ENCODE results near the gene TTC4.

TTC4 gene

GRCh38 chr1:54680387-54680786 lies 35.3 kb upstream of the TTC4 start:
- TF ChIP-seq CSRNP3 (CRISPR knock-in tag; IDR thresholded peaks at IDR 0.05): no peak
- no peak for ATAC-seq

- no peak for TF ChIP-seq ZNF565 (CRISPR knock-in tag; conservative IDR thresholded peaks at IDR 0.05; ENCODE audit: low read depth)
- TF ChIP-seq ZNF8 (CRISPR knock-in tag; IDR thresholded peaks at IDR 0.05): no peak
- TF ChIP-seq GLIS3 (CRISPR knock-in tag; IDR thresholded peaks at IDR 0.05): no peak
- no peak for TF ChIP-seq ZFP3 (CRISPR knock-in tag; IDR thresholded peaks at IDR 0.05)
- TF ChIP-seq SNAI2 (CRISPR knock-in tag; IDR thresholded peaks at IDR 0.05): no peak
- TF ChIP-seq POU6F1 (CRISPR knock-in tag; IDR thresholded peaks at IDR 0.05; ENCODE audit: borderline replicate concordance, low read depth): no peak
- TF ChIP-seq ESRRG (CRISPR knock-in tag; IDR thresholded peaks at IDR 0.05): no peak
- no peak for TF ChIP-seq RARB (CRISPR knock-in tag; IDR thresholded peaks at IDR 0.05)
- TF ChIP-seq ZFP30 (CRISPR knock-in tag; IDR thresholded peaks at IDR 0.05): no peak
- TF ChIP-seq TSHZ2 (CRISPR knock-in tag; IDR thresholded peaks at IDR 0.05): no peak
- TF ChIP-seq PATZ1 (CRISPR knock-in tag; IDR thresholded peaks at IDR 0.05; ENCODE audit: borderline replicate concordance): no peak
- TF ChIP-seq TOX (CRISPR knock-in tag; IDR thresholded peaks at IDR 0.05; ENCODE audit: borderline replicate concordance): no peak
- no peak for TF ChIP-seq ARNTL (CRISPR knock-in tag; IDR thresholded peaks at IDR 0.05; ENCODE audit: borderline replicate concordance, low read depth)
- TF ChIP-seq ZNF70 (CRISPR knock-in tag; IDR thresholded peaks at IDR 0.05): no peak
- no peak for TF ChIP-seq PPARA (CRISPR knock-in tag; IDR thresholded peaks at IDR 0.05; ENCODE audit: borderline replicate concordance)
- TF ChIP-seq OSR1 (CRISPR knock-in tag; IDR thresholded peaks at IDR 0.05): no peak
- TF ChIP-seq CSRNP3 (CRISPR knock-in tag; IDR thresholded peaks at IDR 0.05): no peak
- no peak for TF ChIP-seq TCF4 (CRISPR knock-in tag; IDR thresholded peaks at IDR 0.05; ENCODE audit: borderline replicate concordance)
- no peak for TF ChIP-seq CSDC2 (CRISPR knock-in tag; IDR thresholded peaks at IDR 0.05)
- TF ChIP-seq BACH2 (CRISPR knock-in tag; IDR thresholded peaks at IDR 0.05; ENCODE audit: borderline replicate concordance): no peak
- peak; percentile 56; the same call in 2 of the 3 replicates for ATAC-seq
These were observed 34.3 kb upstream of the TTC4 start for GRCh38 chr1:54681358-54681757.

- TF ChIP-seq RARB (CRISPR knock-in tag; IDR thresholded peaks at IDR 0.05) (no peak), ZFP30 (CRISPR knock-in tag; IDR thresholded peaks at IDR 0.05) (no peak), ARNTL (CRISPR knock-in tag; IDR thresholded peaks at IDR 0.05; ENCODE audit: borderline replicate concordance, low read depth) (no peak), GLIS3 (CRISPR knock-in tag; IDR thresholded peaks at IDR 0.05) (no peak), POU6F1 (CRISPR knock-in tag; IDR thresholded peaks at IDR 0.05; ENCODE audit: borderline replicate concordance, low read depth) (no peak), PPARA (CRISPR knock-in tag; IDR thresholded peaks at IDR 0.05; ENCODE audit: borderline replicate concordance) (no peak), CREB5 (CRISPR knock-in tag; IDR thresholded peaks at IDR 0.05; ENCODE audit: low read depth) (no peak), ESRRG (CRISPR knock-in tag; IDR thresholded peaks at IDR 0.05) (no peak), ISL1 (CRISPR knock-in tag; IDR thresholded peaks at IDR 0.05) (no peak), TOX (CRISPR knock-in tag; IDR thresholded peaks at IDR 0.05; ENCODE audit: borderline replicate concordance) (no peak), OSR1 (CRISPR knock-in tag; IDR thresholded peaks at IDR 0.05) (no peak), ZNF8 (CRISPR knock-in tag; IDR thresholded peaks at IDR 0.05) (no peak), TCF4 (CRISPR knock-in tag; IDR thresholded peaks at IDR 0.05; ENCODE audit: borderline replicate concordance) (no peak), ZNF565 (CRISPR knock-in tag; conservative IDR thresholded peaks at IDR 0.05; ENCODE audit: low read depth) (no peak)
- no peak for ATAC-seq
These were observed 32.2 kb upstream of the TTC4 start for GRCh38 chr1:54683453-54683852.

Data from SK-N-SH treated with all-trans-retinoic acid at 6 μM for 48 hours (cell line).